D721Med (cell line): ENCODE measurements around the gene MMP24.

ENCODE experiments used
- DNase-seq: peaks from one replicate; pipeline ENCODE4 v3.0.0; 2011; ENCODE audit warnings: low spot score; ENCODE audit not compliant: insufficient read length
- FAIRE-seq: peaks from 2 replicates; lab custom pipeline; 2011; peaks lifted over from hg19 to GRCh38; lab: Jason Lieb, UNC
- TF ChIP-seq, protein P1 (sequence below): IDR thresholded peaks from 2 replicates; pipeline ENCODE4 v1.5.1; 2012; ENCODE audit warnings: mild to moderate bottlenecking, control low read depth; ENCODE audit not compliant: insufficient read depth; ENCODE audit errors: missing control alignments

Gene MMP24

DNA sequence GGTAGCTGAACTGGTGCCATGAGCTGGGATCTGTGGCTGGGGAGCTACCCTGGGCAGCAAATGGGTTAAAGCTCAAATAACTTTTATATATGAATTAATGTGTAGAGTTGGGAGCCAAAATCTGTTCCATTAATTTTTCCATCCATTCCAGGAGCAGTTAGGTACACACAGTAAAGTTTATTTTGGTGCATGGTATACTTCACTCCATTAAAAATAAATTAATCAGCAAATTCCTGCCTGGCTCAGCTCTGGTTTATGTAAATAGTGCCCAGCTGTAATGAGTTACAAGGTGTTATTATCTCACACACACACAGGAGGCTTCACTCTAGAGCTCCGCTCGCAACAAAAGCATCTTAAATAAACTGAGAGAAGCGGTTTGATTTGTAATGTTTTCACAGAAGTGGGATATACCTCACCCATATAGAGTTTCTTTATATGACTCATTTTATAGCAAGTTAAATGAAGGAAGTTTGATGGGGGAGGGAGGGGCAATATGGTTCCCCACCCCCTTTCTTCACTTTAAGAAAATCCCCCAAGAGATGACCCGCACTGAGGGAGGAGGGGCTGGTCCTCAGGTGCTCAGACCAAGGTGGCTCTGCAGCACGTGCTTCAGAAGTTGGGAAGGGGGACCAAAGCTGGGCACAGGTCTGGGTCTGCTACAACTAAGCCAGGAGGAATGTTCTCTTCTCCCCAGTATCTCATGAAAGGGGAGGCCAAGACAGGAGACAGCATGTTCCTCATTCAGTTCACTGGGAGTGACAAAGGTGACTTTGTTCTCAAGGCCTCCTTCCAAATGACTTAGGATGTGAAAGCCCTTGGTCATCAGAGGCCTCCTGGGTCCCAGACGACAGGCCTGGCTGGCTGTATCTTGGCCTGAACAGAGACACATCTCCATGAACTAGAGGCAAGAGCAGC is 76.2 kb downstream of the MMP24 start:
- TF ChIP-seq, protein P1, sequence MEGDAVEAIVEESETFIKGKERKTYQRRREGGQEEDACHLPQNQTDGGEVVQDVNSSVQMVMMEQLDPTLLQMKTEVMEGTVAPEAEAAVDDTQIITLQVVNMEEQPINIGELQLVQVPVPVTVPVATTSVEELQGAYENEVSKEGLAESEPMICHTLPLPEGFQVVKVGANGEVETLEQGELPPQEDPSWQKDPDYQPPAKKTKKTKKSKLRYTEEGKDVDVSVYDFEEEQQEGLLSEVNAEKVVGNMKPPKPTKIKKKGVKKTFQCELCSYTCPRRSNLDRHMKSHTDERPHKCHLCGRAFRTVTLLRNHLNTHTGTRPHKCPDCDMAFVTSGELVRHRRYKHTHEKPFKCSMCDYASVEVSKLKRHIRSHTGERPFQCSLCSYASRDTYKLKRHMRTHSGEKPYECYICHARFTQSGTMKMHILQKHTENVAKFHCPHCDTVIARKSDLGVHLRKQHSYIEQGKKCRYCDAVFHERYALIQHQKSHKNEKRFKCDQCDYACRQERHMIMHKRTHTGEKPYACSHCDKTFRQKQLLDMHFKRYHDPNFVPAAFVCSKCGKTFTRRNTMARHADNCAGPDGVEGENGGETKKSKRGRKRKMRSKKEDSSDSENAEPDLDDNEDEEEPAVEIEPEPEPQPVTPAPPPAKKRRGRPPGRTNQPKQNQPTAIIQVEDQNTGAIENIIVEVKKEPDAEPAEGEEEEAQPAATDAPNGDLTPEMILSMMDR, result no peak
- no peak for DNase-seq

DNA sequence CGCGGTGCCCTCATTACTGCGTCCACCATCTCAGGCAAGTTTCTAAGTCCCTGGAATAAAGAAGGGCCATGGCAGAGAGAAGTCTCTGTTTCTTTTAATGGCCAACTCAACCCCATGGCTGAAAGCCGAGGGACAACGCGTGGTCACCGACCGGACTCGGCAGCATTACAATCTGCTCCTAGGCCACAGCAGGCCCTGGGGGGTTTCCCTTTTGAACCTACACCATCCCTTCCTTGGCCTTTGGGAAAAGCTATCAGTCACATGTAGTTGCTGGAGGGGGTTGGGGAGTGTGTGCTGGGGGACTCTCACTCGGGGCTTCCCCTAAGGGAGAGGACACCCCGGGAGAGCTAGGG is 76.9 kb downstream of the MMP24 start:
- no peak for DNase-seq
- FAIRE-seq, result no peak
- TF ChIP-seq, protein P1, result no peak

More for the DNA sequence above, 76.2 kb downstream of the MMP24 start:
- no peak for FAIRE-seq

DNA sequence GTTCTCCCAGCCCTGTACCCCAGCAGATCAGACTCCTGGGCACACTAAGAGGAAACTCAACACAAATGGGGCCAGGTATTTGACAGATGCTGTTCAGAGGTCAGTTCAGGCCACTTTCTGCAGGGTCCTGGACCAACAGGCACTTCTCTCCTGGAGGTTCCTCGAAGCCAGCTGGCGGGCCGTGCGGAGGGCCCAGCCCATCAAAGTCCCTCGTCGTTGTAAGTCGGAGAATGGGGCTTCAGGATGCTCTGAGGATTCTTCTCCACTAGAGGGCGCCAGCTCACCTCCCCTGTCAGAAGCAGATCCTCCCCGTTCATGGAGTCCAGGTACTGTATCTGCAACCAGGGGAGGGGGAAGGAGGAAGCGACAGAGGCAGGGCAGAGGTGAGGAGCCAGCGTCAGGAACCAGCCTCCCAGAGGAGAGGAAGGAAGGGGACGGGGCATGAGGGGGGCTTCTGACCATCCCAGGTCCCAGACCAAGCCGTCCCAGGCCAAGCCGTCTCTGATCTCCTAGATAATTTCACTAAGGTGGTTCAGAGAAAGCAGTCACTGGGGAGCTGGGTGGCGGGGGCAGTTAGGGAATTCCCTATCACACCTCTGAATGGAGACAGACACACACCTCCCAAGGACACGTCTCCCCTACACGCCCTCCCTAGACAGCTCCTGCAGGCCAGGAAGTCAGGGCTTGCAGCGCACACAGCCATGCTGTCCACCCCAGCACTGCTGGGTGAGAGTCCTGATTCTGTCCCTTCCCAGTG is 77.4 kb downstream of the MMP24 start:
- TF ChIP-seq, protein P1, result peak; percentile 89
- no peak for FAIRE-seq
- peak; percentile 78 for DNase-seq

- FAIRE-seq, result no peak
- TF ChIP-seq, protein P1, result no peak
- no peak for DNase-seq
Observed at GRCh38 chr20:35304956-35305355, 78.5 kb downstream of the MMP24 start.

GRCh38 chr20:35305682-35306556 is 79.4 kb downstream of the MMP24 start:
- TF ChIP-seq, protein P1, result no peak
- no peak for FAIRE-seq
- no peak for DNase-seq

DNA sequence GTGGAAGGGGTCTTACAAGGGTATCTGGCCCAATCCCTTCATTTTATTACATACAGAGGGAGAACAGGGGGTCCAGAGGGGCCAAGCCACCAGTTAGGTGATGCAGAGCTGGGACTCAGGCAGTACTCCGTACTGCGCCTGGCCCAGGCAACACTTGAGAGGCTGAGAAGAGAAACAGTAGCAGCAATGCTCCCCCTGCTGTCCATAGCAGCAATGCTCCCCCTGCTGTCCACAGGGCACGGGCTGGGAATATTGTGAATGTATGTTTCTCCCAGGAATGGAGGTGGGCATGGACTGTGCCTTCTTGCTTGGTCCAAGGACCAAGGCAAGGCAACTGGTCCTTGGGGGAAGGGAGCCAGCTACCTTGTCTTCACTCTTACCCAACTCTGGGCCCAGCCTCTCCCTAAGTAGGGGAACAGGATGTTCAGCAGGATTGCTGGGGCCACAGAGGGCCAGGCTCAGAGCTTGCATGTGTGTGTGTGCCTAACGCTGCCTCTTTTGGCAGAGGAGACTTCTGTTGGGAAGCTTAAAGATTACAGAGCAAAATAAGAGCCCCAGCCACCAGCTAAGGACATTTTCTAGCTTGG is 80.5 kb downstream of the MMP24 start:
- DNase-seq, result no peak
- TF ChIP-seq, protein P1, result peak; percentile 65
- no peak for FAIRE-seq
